Thoracic aorta (tissue), 2 donors: ENCODE measurements around the gene SLIT3. TPM values are rescaled to one million over a fixed set of nuclear protein-coding genes. Genes with fewer than 3 reads are reported as not detected.
A peak's percentile ranks its signal among the peaks of the same experiment; 100 is the strongest.

Experiments
- ATAC-seq: fragments of 150-250 bp; one replicate; pipeline ENCODE4 v1.8.0; 2017; ENCODE audit warnings: low read depth; ENCODE audit not compliant: insufficient number of reproducible peaks, low FRiP score
- DNase-seq: peaks from one replicate; pipeline ENCODE4 v3.0.0-alpha.2; 2020; ENCODE audit warnings: low spot score
- H3K27ac ChIP-seq, 2 donors: fragments of 200-600 bp; sonication (generic); 1 replicate in 1 of 2; 2 replicates in 1 of 2; pipeline ENCODE4 v1.5.1; 2016; ENCODE audit warnings: mild to moderate bottlenecking in 2 of 2, moderate library complexity in 2 of 2
- H3K27me3 ChIP-seq: fragments of 200-600 bp; sonication (generic); replicated peaks from 2 replicates; pipeline ENCODE4 v1.6.0; 2016; ENCODE audit warnings: mild to moderate bottlenecking; ENCODE audit not compliant: insufficient read depth
- H3K36me3 ChIP-seq: fragments of 200-600 bp; sonication (generic); one replicate; pipeline ENCODE4 v1.5.1; 2016
- H3K4me1 ChIP-seq, 2 donors: fragments of 200-600 bp; sonication (generic); 1 replicate in 1 of 2; 2 replicates in 1 of 2; pipeline versions ENCODE4 v1.5.1 to v1.6.0; 2016; ENCODE audit warnings: low read depth in 2 of 2, mild to moderate bottlenecking in 1 of 2; ENCODE audit not compliant: control insufficient read depth in 1 of 2
- H3K4me3 ChIP-seq: fragments of 200-600 bp; sonication (generic); 2 replicates; pipeline ENCODE4 v1.5.1; 2016; ENCODE audit warnings: mild to moderate bottlenecking
- H3K9me3 ChIP-seq: fragments of 200-600 bp; sonication (generic); 2 replicates; pipeline ENCODE4 v1.5.1; 2016
- CTCF ChIP-seq: fragments of 200-600 bp; sonication (generic); IDR thresholded peaks from one replicate; pipeline ENCODE4 v1.5.1; 2019; ENCODE audit warnings: antibody characterized with exemption
- total RNA-seq, 2 donors: library from RNA; depleted of rRNA; stranded (reverse); fragments of >200 nt; gene quantifications; one replicate each; pipeline versions ENCODE4 v1.1.0 to v1.2.3, GENCODE V29; 2016

The SLIT3 gene
- total RNA-seq, 2 donors from 2014 or later = 80.1 to 86.9 TPM

GRCh38 chr5:169301386-169301934, 521 bp upstream of the SLIT3 start:
- Histone ChIP-seq H3K4me3 (peak overlapping the region; percentile 70), H3K27me3 (no peaks in the 10 kb centered on the region), H3K27ac (peak overlapping the region; percentile 50 to 51), H3K4me1 (peaks cover 15 to 41% of the 10 kb centered on the region in 2 donors), H3K9me3 (no peaks in the 10 kb centered on the region), H3K36me3 (no peaks in the 10 kb centered on the region)
- DNase-seq = no peak
- no peak for TF ChIP-seq CTCF
- ATAC-seq = peak; percentile 6

- DNase-seq = no peak
- H3K9me3 ChIP-seq = no peaks in the 10 kb centered on the region
- TF ChIP-seq CTCF = no peak
- H3K4me1 ChIP-seq = peaks cover 15 to 47% of the 10 kb centered on the region in 2 donors
- no peak for ATAC-seq
- H3K27me3 ChIP-seq = no peaks in the 10 kb centered on the region
- peak overlapping the region; percentile 70 for H3K4me3 ChIP-seq
- no peaks in the 10 kb centered on the region for H3K36me3 ChIP-seq
- H3K27ac ChIP-seq = peak overlapping the region; percentile 46 to 56
Measured at GRCh38 chr5:169299663-169300467, 1.1 kb downstream of the SLIT3 start.

GRCh38 chr5:169299191-169299662, 1.7 kb downstream of the SLIT3 start:
- Histone ChIP-seq H3K36me3 (no peaks in the 10 kb centered on the region), H3K9me3 (no peaks in the 10 kb centered on the region), H3K4me3 (peak overlapping the region; percentile 70), H3K27ac (peak overlapping the region in 1 of 2 donors; percentile 56), H3K27me3 (no peaks in the 10 kb centered on the region), H3K4me1 (peaks cover 15 to 47% of the 10 kb centered on the region in 2 donors)
- DNase-seq (no peak), ATAC-seq (no peak)
- no peak for TF ChIP-seq CTCF

- no peak for ATAC-seq
- Histone ChIP-seq H3K36me3 (no peaks in the 10 kb centered on the region), H3K4me3 (no peak overlapping the region), H3K4me1 (peaks cover 15 to 47% of the 10 kb centered on the region in 2 donors), H3K27me3 (no peaks in the 10 kb centered on the region), H3K27ac (no peak overlapping the region), H3K9me3 (no peaks in the 10 kb centered on the region)
- TF ChIP-seq CTCF = no peak
- DNase-seq = no peak
Measured at GRCh38 chr5:169298193-169298592, 2.7 kb downstream of the SLIT3 start.

GRCh38 chr5:169296419-169297143, 4.4 kb downstream of the SLIT3 start:
- peak; percentile 30 for ATAC-seq
- Histone ChIP-seq H3K9me3 (no peaks in the 10 kb centered on the region), H3K4me1 (peaks cover 9 to 38% of the 10 kb centered on the region in 2 donors), H3K36me3 (no peaks in the 10 kb centered on the region), H3K27ac (peak overlapping the region; percentile 42 to 60), H3K27me3 (no peaks in the 10 kb centered on the region), H3K4me3 (no peak overlapping the region)
- peak; percentile 31 for DNase-seq
- TF ChIP-seq CTCF = no peak
